Fibroblast of the aortic adventitia (primary cell): Measurements from ENCODE around the gene PBXIP1. TPM values are rescaled to one million over a fixed set of nuclear protein-coding genes. Genes with fewer than 3 reads are reported as not detected.

ENCODE experiments used
- DNase-seq: peaks from one replicate; pipeline ENCODE4 v3.0.0-alpha.2; 2010; ENCODE audit warnings: low read depth
- H3K4me3 ChIP-seq: 2 replicates; pipeline ENCODE4 v1.5.1; 2011; ENCODE audit warnings: low read depth, mild to moderate bottlenecking, control low read depth, low read length, moderate library complexity
- CTCF ChIP-seq: IDR thresholded peaks from 2 replicates; pipeline ENCODE4 v1.5.1; 2011; ENCODE audit warnings: mild to moderate bottlenecking, low read length, control low read depth, inconsistent platforms; ENCODE audit not compliant: insufficient read depth
- total RNA-seq: library from RNA; depleted of rRNA; stranded (reverse); fragments of >200 nt; gene quantifications from 2 replicates; pipeline ENCODE4 v1.2.3, GENCODE V29; 2012; ENCODE audit warnings: low replicate concordance

The PBXIP1 gene
- total RNA-seq, 1 donor, result 36.2 TPM

- H3K4me3 ChIP-seq, result peak within 1 kb of the TSS; percentile 80
- no peak for TF ChIP-seq CTCF
- peak; percentile 93 for DNase-seq
These were observed 14.9 kb upstream of the PBXIP1 start, which contains the start of gene SHC1 for GRCh38 chr1:154970631-154971340. Gene SHC1 (minus strand): TSS chr1:154970747. CDS start chr1:154970526, 221 bp downstream.

- no peak for DNase-seq
- no peak for TF ChIP-seq CTCF
These were observed 14.1 kb upstream of the PBXIP1 start for GRCh38 chr1:154969860-154970452.

GRCh38 chr1:154969246-154969645 lies 13.3 kb upstream of the PBXIP1 start:
- peak overlapping the region; percentile 80 for H3K4me3 ChIP-seq
- TF ChIP-seq CTCF, result no peak
- no peak for DNase-seq

More at GRCh38 chr1:154969860-154970452, 14.1 kb upstream of the PBXIP1 start:
- peak overlapping the region; percentile 80 for H3K4me3 ChIP-seq

- no peak for DNase-seq
- TF ChIP-seq CTCF, result no peak
- peak overlapping the region; percentile 80 for H3K4me3 ChIP-seq
These were observed 12.8 kb upstream of the PBXIP1 start for GRCh38 chr1:154968731-154969130.

- DNase-seq, result no peak
- peak overlapping the region; percentile 17 for H3K4me3 ChIP-seq
- no peak for TF ChIP-seq CTCF
These were observed 11.5 kb upstream of the PBXIP1 start for GRCh38 chr1:154967331-154967950.

- no peak overlapping the region for H3K4me3 ChIP-seq
- DNase-seq, result no peak
- no peak for TF ChIP-seq CTCF
These were observed 10.2 kb upstream of the PBXIP1 start for GRCh38 chr1:154966111-154966510.
